Fibroblast of skin of scalp (primary cell): ENCODE results near the gene CD69.

Experiments
- DNase-seq: peaks from one replicate; pipeline ENCODE4 v3.0.0-alpha.2; 2013

Gene CD69

GRCh38 chr12:9779209-9779608 is 18.5 kb upstream of the CD69 start:
- DNase-seq = no peak

- no peak for DNase-seq
These were observed 16.1 kb upstream of the CD69 start for GRCh38 chr12:9776781-9777180.

- DNase-seq = no peak
These were observed 12.6 kb upstream of the CD69 start for GRCh38 chr12:9773216-9773877.

GRCh38 chr12:9763025-9763424 is 2.3 kb upstream of the CD69 start:
- no peak for DNase-seq

GRCh38 chr12:9762369-9762768 is 1.7 kb upstream of the CD69 start:
- no peak for DNase-seq

- DNase-seq = no peak
These were observed 699 bp upstream of the CD69 start for GRCh38 chr12:9761419-9761781.

- no peak for DNase-seq
These were observed 581 bp downstream of the CD69 start for GRCh38 chr12:9760120-9760519.

- DNase-seq = no peak
These were observed 1.0 kb downstream of the CD69 start for GRCh38 chr12:9759694-9760093.

GRCh38 chr12:9758119-9758518 is 2.6 kb downstream of the CD69 start:
- DNase-seq = no peak

GRCh38 chr12:9757433-9758025 is 3.2 kb downstream of the CD69 start:
- DNase-seq = no peak

- no peak for DNase-seq
These were observed 4.0 kb downstream of the CD69 start for GRCh38 chr12:9756706-9757105.

GRCh38 chr12:9756170-9756569 is 4.5 kb downstream of the CD69 start:
- no peak for DNase-seq

- no peak for DNase-seq
These were observed 5.1 kb downstream of the CD69 start for GRCh38 chr12:9755567-9755966.

- no peak for DNase-seq
These were observed 5.7 kb downstream of the CD69 start for GRCh38 chr12:9755035-9755434.

GRCh38 chr12:9754099-9754927 is 6.4 kb downstream of the CD69 start:
- DNase-seq = no peak

- DNase-seq = no peak
These were observed 7.2 kb downstream of the CD69 start for GRCh38 chr12:9753498-9753897.

- DNase-seq = no peak
These were observed 7.6 kb downstream of the CD69 start for GRCh38 chr12:9753073-9753472.

- no peak for DNase-seq
These were observed 8.4 kb downstream of the CD69 start for GRCh38 chr12:9752145-9752933.

GRCh38 chr12:9751204-9752144 is 9.2 kb downstream of the CD69 start:
- no peak for DNase-seq

GRCh38 chr12:9750276-9751203 is 10.2 kb downstream of the CD69 start:
- peak; percentile 61 for DNase-seq

- no peak for DNase-seq
These were observed 11.1 kb downstream of the CD69 start for GRCh38 chr12:9749640-9750039.
